Measurements from ENCODE around the gene CEP76. TPM values are rescaled to one million over a fixed set of nuclear protein-coding genes. Genes with fewer than 3 reads are reported as not detected.

The CEP76 gene, protein sequence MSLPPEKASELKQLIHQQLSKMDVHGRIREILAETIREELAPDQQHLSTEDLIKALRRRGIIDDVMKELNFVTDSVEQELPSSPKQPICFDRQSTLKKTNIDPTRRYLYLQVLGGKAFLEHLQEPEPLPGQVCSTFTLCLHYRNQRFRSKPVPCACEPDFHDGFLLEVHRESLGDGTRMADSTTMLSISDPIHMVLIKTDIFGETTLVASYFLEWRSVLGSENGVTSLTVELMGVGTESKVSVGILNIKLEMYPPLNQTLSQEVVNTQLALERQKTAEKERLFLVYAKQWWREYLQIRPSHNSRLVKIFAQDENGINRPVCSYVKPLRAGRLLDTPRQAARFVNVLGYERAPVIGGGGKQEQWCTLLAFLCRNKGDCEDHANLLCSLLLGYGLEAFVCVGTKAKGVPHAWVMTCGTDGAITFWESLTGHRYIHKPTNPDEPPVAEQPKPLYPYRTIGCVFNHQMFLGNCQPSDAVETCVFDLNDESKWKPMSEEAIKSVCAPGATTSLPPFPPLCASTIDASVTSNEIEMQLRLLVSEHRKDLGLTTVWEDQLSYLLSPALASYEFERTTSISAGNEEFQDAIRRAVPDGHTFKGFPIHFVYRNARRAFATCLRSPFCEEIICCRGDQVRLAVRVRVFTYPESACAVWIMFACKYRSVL
- 10 to 100 TPM in 1 of 6 donors, 1 to 10 TPM in 5; 3.9 to 18.9 (median 5.4) TPM for total RNA-seq

DNA sequence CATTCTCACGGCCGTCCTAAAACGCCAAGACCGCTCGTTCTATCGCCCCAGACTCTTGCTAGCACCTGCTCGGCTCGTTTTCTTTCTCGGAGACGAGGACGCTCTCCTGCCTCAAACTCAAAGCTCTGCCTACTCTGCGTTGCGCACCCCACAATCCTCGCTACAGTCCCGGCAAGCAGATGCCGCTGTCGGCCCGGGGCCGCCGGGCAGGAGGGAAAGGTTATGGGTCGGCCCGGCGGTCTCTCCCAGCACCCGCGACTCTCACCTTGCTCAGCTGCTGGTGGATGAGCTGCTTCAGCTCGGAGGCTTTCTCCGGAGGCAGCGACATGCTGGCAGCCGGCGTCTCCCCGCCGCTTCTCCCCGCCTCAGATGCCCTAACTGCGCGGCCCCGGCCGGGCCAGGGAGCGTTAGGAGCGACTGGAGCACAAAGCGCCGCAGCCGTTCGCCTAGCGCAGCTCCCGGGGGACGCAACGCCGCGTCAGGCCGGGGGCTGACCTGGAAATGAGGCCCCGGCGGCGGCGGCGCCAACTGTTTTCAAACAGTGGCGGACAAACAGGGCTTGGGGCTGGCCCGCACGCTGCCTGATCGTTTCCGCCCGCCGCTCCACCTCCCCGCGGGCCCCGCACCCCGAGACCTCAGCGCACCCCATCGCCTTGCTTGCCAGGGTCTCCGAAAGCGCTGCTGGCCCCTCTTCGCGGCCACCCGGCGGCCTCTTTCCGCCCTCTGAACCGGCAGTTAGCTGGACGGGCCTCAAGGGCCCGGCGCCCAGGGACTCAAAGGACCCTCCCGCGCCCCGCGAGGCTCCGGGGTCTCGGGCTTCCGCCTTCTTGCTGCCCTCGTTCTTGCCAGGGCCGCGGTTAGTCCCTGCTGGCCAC is at the start of gene CEP76, which contains the start of gene PSMG2:
Gene CEP76, minus strand, starts transcription at position 503 of the 875 bp plus-strand sequence. Its CDS starts 175 bp downstream, at position 328.
Gene PSMG2, plus strand, starts transcription at position 822 of the 875 bp plus-strand sequence. CDS start 66 bp downstream, outside the sequence.
- TF ChIP-seq POLR2AphosphoS5 (IDR thresholded peaks at IDR 0.05) (peak; percentile 50 to 88), EP300 (IDR thresholded peaks at IDR 0.05) (no peak), POLR2A (IDR thresholded peaks at IDR 0.05) (peak in 3 of 4 donors; percentile 59 to 88 (median 85))
- TF ChIP-seq, protein P1, sequence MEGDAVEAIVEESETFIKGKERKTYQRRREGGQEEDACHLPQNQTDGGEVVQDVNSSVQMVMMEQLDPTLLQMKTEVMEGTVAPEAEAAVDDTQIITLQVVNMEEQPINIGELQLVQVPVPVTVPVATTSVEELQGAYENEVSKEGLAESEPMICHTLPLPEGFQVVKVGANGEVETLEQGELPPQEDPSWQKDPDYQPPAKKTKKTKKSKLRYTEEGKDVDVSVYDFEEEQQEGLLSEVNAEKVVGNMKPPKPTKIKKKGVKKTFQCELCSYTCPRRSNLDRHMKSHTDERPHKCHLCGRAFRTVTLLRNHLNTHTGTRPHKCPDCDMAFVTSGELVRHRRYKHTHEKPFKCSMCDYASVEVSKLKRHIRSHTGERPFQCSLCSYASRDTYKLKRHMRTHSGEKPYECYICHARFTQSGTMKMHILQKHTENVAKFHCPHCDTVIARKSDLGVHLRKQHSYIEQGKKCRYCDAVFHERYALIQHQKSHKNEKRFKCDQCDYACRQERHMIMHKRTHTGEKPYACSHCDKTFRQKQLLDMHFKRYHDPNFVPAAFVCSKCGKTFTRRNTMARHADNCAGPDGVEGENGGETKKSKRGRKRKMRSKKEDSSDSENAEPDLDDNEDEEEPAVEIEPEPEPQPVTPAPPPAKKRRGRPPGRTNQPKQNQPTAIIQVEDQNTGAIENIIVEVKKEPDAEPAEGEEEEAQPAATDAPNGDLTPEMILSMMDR (IDR thresholded peaks at IDR 0.05) = peak in 3 of 6 experiments; percentile 11 to 37 (median 18)
- Histone ChIP-seq H3K27ac (peak within 1 kb of the TSS; percentile 95 to 100 (median 98)), H3K9me3 (no peaks in the 10 kb centered on the region), H3K36me3 (peaks cover 7 to 38% (median 11%) of the 10 kb centered on the region in 4 donors), H3K4me3 (peak within 1 kb of the TSS; percentile 77 to 91 (median 84)), H3K27me3 (no peaks in the 10 kb centered on the region), H3K4me1 (peaks cover 25 to 41% (median 28%) of the 10 kb centered on the region in 4 donors)
- WGBS, 2 donors = 0 to 1% methylated on average over 17 to 41 of the region's 89 CpGs
- ATAC-seq (ENCODE audit: low FRiP score in 2 of 2) (peak; percentile 96 to 98), DNase-seq (peak; percentile 89 to 98)

DNA sequence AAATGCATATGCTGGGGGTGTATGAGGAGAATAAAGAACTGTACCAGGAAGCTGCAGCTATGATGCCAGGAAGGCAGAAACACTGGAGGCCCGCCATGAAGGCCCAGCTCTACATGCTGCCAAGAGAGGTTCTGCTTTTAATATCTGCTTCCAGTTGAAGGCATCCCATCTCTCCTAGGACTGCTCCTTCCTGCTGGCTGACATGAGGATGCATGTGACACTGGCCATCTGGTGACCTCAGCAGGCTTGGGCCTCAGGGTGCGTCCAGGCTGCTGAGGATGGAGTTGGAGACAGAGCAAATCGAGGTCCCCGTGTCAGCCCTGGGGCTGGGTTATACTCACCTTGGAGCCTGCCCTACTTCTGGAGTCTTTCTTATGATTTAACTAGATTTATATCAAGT is 49.4 kb upstream of the CEP76 start:
- Histone ChIP-seq H3K27ac (no peak overlapping the region), H3K4me1 (no peaks in the 10 kb centered on the region), H3K27me3 (no peaks in the 10 kb centered on the region), H3K4me3 (no peak overlapping the region), H3K36me3 (no peaks in the 10 kb centered on the region), H3K9me3 (no peaks in the 10 kb centered on the region)
- TF ChIP-seq POLR2A (IDR thresholded peaks at IDR 0.05) (no peak), EP300 (IDR thresholded peaks at IDR 0.05) (no peak), POLR2AphosphoS5 (IDR thresholded peaks at IDR 0.05) (no peak)
- TF ChIP-seq, protein P1 (IDR thresholded peaks at IDR 0.05) = no peak
- DNase-seq = no peak
- 83 to 85% methylated on average over 4 of the region's 4 CpGs for whole genome bisulfite sequencing, 2 donors
- no peak for ATAC-seq (ENCODE audit: low FRiP score in 2 of 2)

DNA sequence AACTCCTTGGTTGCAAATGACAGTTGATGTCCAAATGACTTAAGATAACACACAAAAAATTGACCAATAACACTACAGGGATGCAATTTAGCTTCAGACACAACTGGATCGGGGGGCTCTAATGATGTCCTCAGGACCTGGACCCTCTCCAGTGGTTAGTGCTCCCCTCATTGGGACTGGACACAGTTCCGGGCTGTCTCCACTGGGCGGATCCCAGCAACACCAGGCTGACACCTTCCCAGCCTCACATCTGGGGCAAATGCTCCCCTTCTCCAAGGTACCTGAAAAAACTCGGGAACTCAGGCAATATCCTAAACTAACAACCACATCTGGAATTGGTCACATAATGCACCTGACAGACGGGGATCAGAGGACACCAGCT is 49.0 kb upstream of the CEP76 start:
- Histone ChIP-seq H3K4me1 (no peaks in the 10 kb centered on the region), H3K27ac (no peak overlapping the region), H3K4me3 (no peak overlapping the region), H3K9me3 (no peaks in the 10 kb centered on the region), H3K36me3 (no peaks in the 10 kb centered on the region), H3K27me3 (no peaks in the 10 kb centered on the region)
- no peak for TF ChIP-seq EP300 (IDR thresholded peaks at IDR 0.05)
- TF ChIP-seq POLR2AphosphoS5 (IDR thresholded peaks at IDR 0.05) = no peak
- TF ChIP-seq POLR2A (IDR thresholded peaks at IDR 0.05) = no peak
- TF ChIP-seq, protein P1 (IDR thresholded peaks at IDR 0.05) = no peak
- WGBS, 2 donors = 85 to 94% methylated on average over 3 to 5 of the region's 5 CpGs
- peak in 1 of 2 donors; percentile 30 for ATAC-seq (ENCODE audit: low FRiP score in 2 of 2)
- DNase-seq = no peak

DNA sequence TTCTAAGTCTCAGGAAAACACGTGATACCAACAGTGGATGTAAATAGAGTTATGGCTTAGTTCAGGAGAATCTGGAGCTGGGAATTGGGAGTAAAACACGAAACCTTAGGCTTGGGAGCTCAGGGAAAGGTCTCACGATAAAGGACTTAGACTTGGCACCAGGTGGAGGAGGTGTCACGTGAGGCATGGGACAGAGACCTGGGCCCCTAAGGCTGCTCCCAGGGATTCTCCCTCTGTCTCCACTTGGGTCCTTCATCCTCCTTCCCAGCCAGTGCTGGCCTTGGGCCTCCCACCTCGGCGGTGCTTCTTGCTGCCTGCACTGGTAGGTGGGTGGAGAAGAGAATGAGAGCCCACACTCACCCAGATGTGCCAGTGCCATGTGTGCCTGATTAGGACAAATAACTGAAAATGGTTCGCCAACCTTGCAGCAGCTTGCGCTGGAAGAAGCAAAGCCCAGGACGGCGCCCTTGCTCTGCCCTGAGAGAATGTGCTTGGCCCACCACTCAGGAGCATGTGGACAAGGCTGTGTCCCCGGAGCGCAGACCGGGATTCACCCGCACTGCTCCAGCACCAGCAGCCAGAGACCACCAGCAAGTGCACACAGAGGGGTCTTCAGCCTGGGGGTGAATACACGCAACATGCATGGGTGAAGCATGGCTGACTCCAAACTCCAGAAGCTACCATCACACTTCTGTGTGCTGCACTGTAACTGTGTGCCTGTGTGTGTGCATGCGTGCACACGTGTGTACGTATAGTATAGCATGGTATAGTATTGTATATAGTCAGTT is 48.4 kb upstream of the CEP76 start:
- Histone ChIP-seq H3K36me3 (no peaks in the 10 kb centered on the region), H3K4me1 (no peaks in the 10 kb centered on the region), H3K9me3 (no peaks in the 10 kb centered on the region), H3K27me3 (no peaks in the 10 kb centered on the region), H3K27ac (no peak overlapping the region), H3K4me3 (no peak overlapping the region)
- WGBS, 2 donors = 88 to 91% methylated on average over 13 to 18 of the region's 18 CpGs
- no peak for TF ChIP-seq EP300 (IDR thresholded peaks at IDR 0.05)
- no peak for TF ChIP-seq POLR2AphosphoS5 (IDR thresholded peaks at IDR 0.05)
- TF ChIP-seq, protein P1 (IDR thresholded peaks at IDR 0.05) = no peak
- no peak for TF ChIP-seq POLR2A (IDR thresholded peaks at IDR 0.05)
- peak in 1 of 2 donors; percentile 30 for ATAC-seq (ENCODE audit: low FRiP score in 2 of 2)
- DNase-seq = no peak
